Omental fat pad (tissue), 4 donors: Measurements from ENCODE around the gene TTC28. TPM values are rescaled to one million over a fixed set of nuclear protein-coding genes. Genes with fewer than 3 reads are reported as not detected.

Source experiments
- ATAC-seq: fragments of 150-250 bp; one replicate; pipeline ENCODE4 v1.9.1; 2016; ENCODE audit warnings: mild to moderate bottlenecking, moderate library complexity; ENCODE audit not compliant: low FRiP score
- DNase-seq: peaks from one replicate; pipeline ENCODE4 v3.0.0-alpha.2; 2019; ENCODE audit warnings: low spot score
- CTCF ChIP-seq, 3 donors: fragments of 450-650 bp; IDR thresholded peaks; one replicate each; pipeline ENCODE4 v1.5.1; 2016 to 2017; ENCODE audit warnings: antibody characterized with exemption in 3 of 3, mild to moderate bottlenecking in 3 of 3, moderate library complexity in 2 of 3
- total RNA-seq, 4 donors: library from RNA; depleted of rRNA; stranded (reverse); fragments of >200 nt; gene quantifications; one replicate each; pipeline ENCODE4 v1.1.0, GENCODE V29; 2016

TTC28 gene
- total RNA-seq, 4 donors from 2014 or later: 28.6 to 103 (median 50.6) TPM

- ATAC-seq: no peak
- no peak for DNase-seq
- no peak for TF ChIP-seq CTCF (IDR thresholded peaks at IDR 0.05)
These were observed 493.0 kb downstream of the TTC28 start for GRCh38 chr22:28186641-28187040.

GRCh38 chr22:28185130-28185529 lies 494.5 kb downstream of the TTC28 start:
- TF ChIP-seq CTCF (IDR thresholded peaks at IDR 0.05): no peak
- no peak for ATAC-seq

GRCh38 chr22:28183078-28183860 lies 496.4 kb downstream of the TTC28 start:
- no peak for DNase-seq
- ATAC-seq: no peak
- TF ChIP-seq CTCF (IDR thresholded peaks at IDR 0.05): no peak

More at GRCh38 chr22:28185130-28185529, 494.5 kb downstream of the TTC28 start:
- no peak for DNase-seq

GRCh38 chr22:28180804-28181731 lies 498.6 kb downstream of the TTC28 start:
- DNase-seq (no peak), ATAC-seq (no peak)
- no peak for TF ChIP-seq CTCF (IDR thresholded peaks at IDR 0.05)

GRCh38 chr22:28179392-28179791 lies 500.2 kb downstream of the TTC28 start:
- no peak for TF ChIP-seq CTCF (IDR thresholded peaks at IDR 0.05)
- DNase-seq (no peak), ATAC-seq (no peak)

- ATAC-seq: no peak
- TF ChIP-seq CTCF (IDR thresholded peaks at IDR 0.05): no peak
- no peak for DNase-seq
These were observed 503.7 kb downstream of the TTC28 start for GRCh38 chr22:28175730-28176492.
